ENCODE data around the gene IFIT5.
A peak's percentile ranks its signal among the peaks of the same experiment; 100 is the strongest.
"Not testable (repeated sequence)": the region's sequence is repeated elsewhere in the genome, so short reads cannot be mapped to it uniquely, and the experiment has no call there.

IFIT5 gene

DNA sequence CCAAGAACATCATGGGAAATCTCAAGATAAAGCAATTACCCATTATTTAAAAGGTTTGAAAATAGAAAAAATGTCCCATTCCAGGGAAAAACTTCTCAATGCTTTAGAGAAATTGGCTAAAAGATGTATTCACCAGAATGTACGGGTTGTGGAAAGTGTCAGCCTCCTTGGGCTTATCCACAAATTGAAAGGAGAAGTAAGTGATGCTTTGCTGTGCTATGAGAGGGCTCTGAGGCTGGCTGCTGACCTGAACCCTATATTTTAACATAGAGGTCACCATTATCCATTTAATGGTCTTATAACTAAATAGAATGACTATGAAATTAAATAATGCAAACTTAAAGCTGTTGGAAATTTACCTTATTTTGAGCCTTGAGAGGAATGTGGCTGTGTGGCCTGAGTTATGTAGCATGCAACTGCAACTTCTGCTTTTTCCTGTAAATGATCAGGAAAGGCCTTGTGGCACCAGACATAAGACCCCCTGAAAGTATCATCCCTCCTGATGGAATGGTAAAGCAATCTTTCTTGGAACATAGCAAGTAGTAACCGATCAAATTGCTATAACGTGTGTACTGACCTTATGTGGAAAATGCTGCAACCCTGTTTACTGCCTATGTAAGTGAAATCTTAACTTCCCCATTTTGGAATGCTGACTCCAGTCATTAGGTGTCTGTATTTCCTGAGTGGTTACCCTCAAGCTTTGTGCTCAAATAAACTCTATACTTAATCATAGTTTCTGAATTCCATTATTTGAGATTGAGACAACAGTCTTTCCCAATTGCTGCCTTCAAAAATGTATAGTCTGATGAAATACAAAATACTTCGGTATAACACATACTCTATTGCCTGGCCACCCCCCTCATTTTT is 29.7 kb upstream of the IFIT5 start:
- H3K4me1 ChIP-seq (ENCODE audit: low read length) = peaks cover 6% of the 10 kb centered on the region; the same call in 1 of the 2 replicates
- H4K20me1 ChIP-seq (ENCODE audit: insufficient read depth, low read length) = no peaks in the 10 kb centered on the region
- no peaks in the 10 kb centered on the region for H3K27me3 ChIP-seq (ENCODE audit: low read depth, low read length)
- no peak overlapping the region for H3K4me3 ChIP-seq (ENCODE audit: low read length)
- TF ChIP-seq, protein P1, sequence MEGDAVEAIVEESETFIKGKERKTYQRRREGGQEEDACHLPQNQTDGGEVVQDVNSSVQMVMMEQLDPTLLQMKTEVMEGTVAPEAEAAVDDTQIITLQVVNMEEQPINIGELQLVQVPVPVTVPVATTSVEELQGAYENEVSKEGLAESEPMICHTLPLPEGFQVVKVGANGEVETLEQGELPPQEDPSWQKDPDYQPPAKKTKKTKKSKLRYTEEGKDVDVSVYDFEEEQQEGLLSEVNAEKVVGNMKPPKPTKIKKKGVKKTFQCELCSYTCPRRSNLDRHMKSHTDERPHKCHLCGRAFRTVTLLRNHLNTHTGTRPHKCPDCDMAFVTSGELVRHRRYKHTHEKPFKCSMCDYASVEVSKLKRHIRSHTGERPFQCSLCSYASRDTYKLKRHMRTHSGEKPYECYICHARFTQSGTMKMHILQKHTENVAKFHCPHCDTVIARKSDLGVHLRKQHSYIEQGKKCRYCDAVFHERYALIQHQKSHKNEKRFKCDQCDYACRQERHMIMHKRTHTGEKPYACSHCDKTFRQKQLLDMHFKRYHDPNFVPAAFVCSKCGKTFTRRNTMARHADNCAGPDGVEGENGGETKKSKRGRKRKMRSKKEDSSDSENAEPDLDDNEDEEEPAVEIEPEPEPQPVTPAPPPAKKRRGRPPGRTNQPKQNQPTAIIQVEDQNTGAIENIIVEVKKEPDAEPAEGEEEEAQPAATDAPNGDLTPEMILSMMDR (IDR thresholded peaks at IDR 0.05; ENCODE audit: low read depth, low read length) = no peak
- no peak for TF ChIP-seq EZH2phosphoT487 (IDR thresholded peaks at IDR 0.05; ENCODE audit: low read depth)
- no peaks in the 10 kb centered on the region for H3K36me3 ChIP-seq (replicated peaks; ENCODE audit: low read depth, low read length)
- H2AFZ ChIP-seq (ENCODE audit: low read depth, low read length) = no peak overlapping the region
- H3K9ac ChIP-seq (ENCODE audit: low read length) = no peak overlapping the region
- no peaks in the 10 kb centered on the region for H3K79me2 ChIP-seq (ENCODE audit: low read length)
- H3K9me3 ChIP-seq (ENCODE audit: insufficient read depth, low read length) = no peaks in the 10 kb centered on the region
- no peak overlapping the region for H3K27ac ChIP-seq (ENCODE audit: low read length)
- H3K4me2 ChIP-seq (ENCODE audit: low read length) = no peak overlapping the region

DNA sequence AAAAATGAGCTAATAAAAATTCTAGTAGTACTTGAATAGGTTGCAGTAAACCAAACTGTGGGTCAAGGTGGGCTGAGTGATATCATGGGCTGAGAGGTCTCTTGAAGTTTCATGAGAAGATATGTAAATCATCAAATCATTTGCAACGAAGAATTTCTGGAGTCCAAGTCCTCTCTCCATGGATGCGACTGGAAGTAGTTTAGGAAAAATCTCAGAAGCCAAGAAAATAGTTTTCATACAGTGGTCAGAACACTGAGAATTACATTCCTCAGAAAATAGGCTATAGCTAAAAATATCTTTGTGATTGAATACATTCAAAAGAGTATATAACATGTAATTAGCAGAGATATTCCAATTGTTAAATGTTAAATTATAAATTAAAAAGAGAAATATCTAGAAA is 25.6 kb upstream of the IFIT5 start:
- H3K36me3 ChIP-seq (replicated peaks; ENCODE audit: low read depth, low read length) = no peaks in the 10 kb centered on the region
- H3K9me3 ChIP-seq (ENCODE audit: insufficient read depth, low read length) = no peaks in the 10 kb centered on the region
- no peaks in the 10 kb centered on the region for H3K27me3 ChIP-seq (ENCODE audit: low read depth, low read length)
- H3K4me3 ChIP-seq (ENCODE audit: low read length) = no peak overlapping the region
- no peaks in the 10 kb centered on the region for H3K79me2 ChIP-seq (ENCODE audit: low read length)
- peaks cover 18% of the 10 kb centered on the region for H3K4me1 ChIP-seq (ENCODE audit: low read length)
- no peak overlapping the region for H3K9ac ChIP-seq (ENCODE audit: low read length)
- H3K27ac ChIP-seq (ENCODE audit: low read length) = no peak overlapping the region
- no peak overlapping the region for H3K4me2 ChIP-seq (ENCODE audit: low read length)
- no peak for TF ChIP-seq EZH2phosphoT487 (IDR thresholded peaks at IDR 0.05; ENCODE audit: low read depth)
- TF ChIP-seq, protein P1 (IDR thresholded peaks at IDR 0.05; ENCODE audit: low read depth, low read length) = no peak
- H4K20me1 ChIP-seq (ENCODE audit: insufficient read depth, low read length) = no peaks in the 10 kb centered on the region
- no peak overlapping the region for H2AFZ ChIP-seq (ENCODE audit: low read depth, low read length)

DNA sequence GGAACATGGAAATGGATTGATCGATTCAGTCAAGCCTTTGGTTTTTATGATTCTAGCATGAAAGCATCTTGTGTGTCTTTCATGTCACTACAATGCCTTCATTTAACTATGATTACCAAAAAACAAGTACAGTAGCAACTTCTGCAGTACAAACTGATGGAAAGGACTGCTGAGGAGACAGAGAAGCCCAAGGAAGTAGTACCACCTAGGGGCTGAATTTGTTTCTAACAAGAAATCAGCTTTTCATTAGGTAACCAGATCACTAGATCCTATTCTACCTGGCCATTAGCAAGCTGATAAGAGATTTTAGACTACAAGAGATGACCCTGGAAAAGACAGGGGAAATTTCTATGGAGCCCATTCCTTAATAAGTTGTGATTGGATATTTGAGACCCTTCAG is 25.1 kb upstream of the IFIT5 start:
- H3K36me3 ChIP-seq (replicated peaks; ENCODE audit: low read depth, low read length) = no peaks in the 10 kb centered on the region
- no peaks in the 10 kb centered on the region for H3K79me2 ChIP-seq (ENCODE audit: low read length)
- no peaks in the 10 kb centered on the region for H3K27me3 ChIP-seq (ENCODE audit: low read depth, low read length)
- H3K4me1 ChIP-seq (ENCODE audit: low read length) = peaks cover 18% of the 10 kb centered on the region
- H3K4me3 ChIP-seq (ENCODE audit: low read length) = no peak overlapping the region
- no peak overlapping the region for H3K9ac ChIP-seq (ENCODE audit: low read length)
- H3K4me2 ChIP-seq (ENCODE audit: low read length) = no peak overlapping the region
- no peaks in the 10 kb centered on the region for H4K20me1 ChIP-seq (ENCODE audit: insufficient read depth, low read length)
- H3K9me3 ChIP-seq (ENCODE audit: insufficient read depth, low read length) = no peaks in the 10 kb centered on the region
- no peak overlapping the region for H3K27ac ChIP-seq (ENCODE audit: low read length)
- TF ChIP-seq, protein P1 (IDR thresholded peaks at IDR 0.05; ENCODE audit: low read depth, low read length) = peak; percentile 58
- no peak for TF ChIP-seq EZH2phosphoT487 (IDR thresholded peaks at IDR 0.05; ENCODE audit: low read depth)
- no peak overlapping the region for H2AFZ ChIP-seq (ENCODE audit: low read depth, low read length)

DNA sequence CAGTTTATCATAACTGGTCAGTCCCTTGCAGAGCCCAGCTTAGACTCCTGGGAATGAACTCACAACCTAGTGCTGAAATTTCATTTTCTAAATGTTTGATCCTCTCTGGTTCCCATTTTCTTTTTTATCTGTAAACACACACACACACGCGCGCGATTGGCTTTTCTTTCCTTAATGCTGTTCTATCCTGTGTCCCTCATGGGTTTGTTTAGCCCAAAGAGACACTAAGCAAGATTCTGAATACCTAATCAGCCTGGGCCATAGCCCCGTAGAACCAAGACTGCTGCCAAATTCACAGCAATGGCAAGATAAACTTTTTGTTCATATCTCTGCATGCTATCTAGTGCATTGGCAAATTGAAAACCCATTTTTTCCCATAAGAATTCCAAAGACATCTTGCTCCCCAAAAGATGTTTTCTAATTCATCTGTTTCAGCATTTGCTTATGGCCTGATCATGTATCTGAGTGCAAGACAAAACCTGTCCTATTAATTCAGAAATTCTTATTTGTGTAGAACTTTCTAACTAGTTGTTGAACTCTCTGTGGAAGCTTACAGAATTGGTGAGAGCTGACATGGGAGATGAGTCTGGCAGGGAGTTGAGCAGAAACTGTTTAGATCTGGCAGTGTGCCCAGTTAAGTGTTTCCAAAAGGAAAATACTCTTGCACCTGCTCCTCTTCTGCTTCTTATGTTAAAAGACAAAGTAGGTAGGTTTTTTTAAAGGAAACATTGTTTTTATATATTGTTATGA is 23.7 kb upstream of the IFIT5 start:
- no peak overlapping the region for H3K9ac ChIP-seq (ENCODE audit: low read length)
- no peaks in the 10 kb centered on the region for H4K20me1 ChIP-seq (ENCODE audit: insufficient read depth, low read length)
- H3K36me3 ChIP-seq (replicated peaks; ENCODE audit: low read depth, low read length) = no peaks in the 10 kb centered on the region
- TF ChIP-seq, protein P1 (IDR thresholded peaks at IDR 0.05; ENCODE audit: low read depth, low read length) = no peak
- no peak for TF ChIP-seq EZH2phosphoT487 (IDR thresholded peaks at IDR 0.05; ENCODE audit: low read depth)
- no peaks in the 10 kb centered on the region for H3K9me3 ChIP-seq (ENCODE audit: insufficient read depth, low read length)
- H3K4me1 ChIP-seq (ENCODE audit: low read length) = peaks cover 12% of the 10 kb centered on the region
- no peak overlapping the region for H3K27ac ChIP-seq (ENCODE audit: low read length)
- no peak overlapping the region for H3K4me2 ChIP-seq (ENCODE audit: low read length)
- no peak overlapping the region for H3K4me3 ChIP-seq (ENCODE audit: low read length)
- no peaks in the 10 kb centered on the region for H3K79me2 ChIP-seq (ENCODE audit: low read length)
- no peaks in the 10 kb centered on the region for H3K27me3 ChIP-seq (ENCODE audit: low read depth, low read length)
- no peak overlapping the region for H2AFZ ChIP-seq (ENCODE audit: low read depth, low read length)

DNA sequence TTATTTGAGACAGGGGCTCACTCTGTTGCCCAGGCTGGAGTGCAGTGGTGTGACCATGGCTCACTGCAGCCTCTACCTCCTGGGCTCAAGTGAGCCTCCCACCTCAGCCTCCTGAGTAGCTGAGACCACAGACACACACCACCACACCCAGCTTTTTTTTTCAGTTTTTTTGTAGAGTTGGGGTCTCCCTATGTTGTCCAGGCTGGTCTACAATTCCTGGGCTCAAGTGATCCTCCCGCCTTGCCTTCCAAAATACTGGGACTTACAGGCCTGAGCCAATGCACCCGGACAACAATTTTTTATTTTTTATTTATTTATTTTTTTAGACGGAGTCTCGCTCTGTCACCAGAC is 23.2 kb upstream of the IFIT5 start:
- not testable (repeated sequence) for H3K27ac ChIP-seq (ENCODE audit: low read length); H3K79me2 ChIP-seq (ENCODE audit: low read length); H3K9me3 ChIP-seq (ENCODE audit: insufficient read depth, low read length); H4K20me1 ChIP-seq (ENCODE audit: insufficient read depth, low read length); H3K4me3 ChIP-seq (ENCODE audit: low read length); H3K36me3 ChIP-seq (replicated peaks; ENCODE audit: low read depth, low read length); H2AFZ ChIP-seq (ENCODE audit: low read depth, low read length); H3K4me2 ChIP-seq (ENCODE audit: low read length); H3K9ac ChIP-seq (ENCODE audit: low read length); H3K27me3 ChIP-seq (ENCODE audit: low read depth, low read length)
- peaks cover 12% of the 10 kb centered on the region for H3K4me1 ChIP-seq (ENCODE audit: low read length)

All from OCI-LY3 (cell line).